ENCODE measurements around the gene NELL1.

NELL1 gene

DNA sequence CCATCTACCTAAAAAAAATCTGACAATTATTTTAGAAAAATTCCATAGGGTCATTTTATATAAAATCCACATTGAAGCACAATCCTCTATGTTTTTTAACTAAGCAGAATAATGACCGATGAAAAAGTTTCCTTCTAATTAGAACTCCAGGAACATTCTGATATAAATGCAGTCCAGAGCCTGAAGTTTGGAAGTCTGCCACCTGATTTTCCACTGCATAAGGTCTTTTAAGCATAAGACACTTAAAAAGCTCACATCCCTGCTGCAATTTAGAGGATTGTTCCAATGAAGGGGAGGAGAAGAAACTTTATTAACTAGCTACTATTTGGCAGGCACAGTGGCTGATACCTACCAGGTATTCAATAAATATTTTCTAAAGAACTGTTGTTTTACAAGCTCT lies 953.2 kb downstream of the NELL1 start:
- TF ChIP-seq ARNTL (CRISPR knock-in tag; IDR thresholded peaks at IDR 0.05; ENCODE audit: borderline replicate concordance, low read depth) = no peak
- TF ChIP-seq TSHZ2 (CRISPR knock-in tag; IDR thresholded peaks at IDR 0.05) = no peak
- TF ChIP-seq ZFP30 (CRISPR knock-in tag; IDR thresholded peaks at IDR 0.05) = no peak
- ATAC-seq = no peak

DNA sequence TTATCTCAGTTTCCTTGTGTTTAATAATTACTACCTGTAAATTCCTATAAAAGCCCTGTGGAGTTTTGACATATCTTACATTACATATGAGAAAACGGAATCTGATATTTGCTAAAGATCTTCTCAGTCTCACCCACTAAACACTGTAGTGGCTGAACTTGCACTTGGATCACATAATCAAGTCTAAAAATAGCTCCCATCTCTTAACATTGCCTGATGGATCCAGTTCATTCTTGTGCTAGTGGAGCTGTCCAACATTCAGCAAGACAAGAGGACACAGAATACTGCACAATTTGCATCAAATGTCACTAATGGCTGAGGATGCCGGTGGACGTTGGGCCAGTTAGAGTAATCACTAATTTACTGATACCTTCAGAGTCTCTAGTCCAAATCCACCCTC lies 953.6 kb downstream of the NELL1 start:
- ATAC-seq = no peak
- TF ChIP-seq ZFP30 (CRISPR knock-in tag; IDR thresholded peaks at IDR 0.05) (no peak), ISL1 (CRISPR knock-in tag; IDR thresholded peaks at IDR 0.05) (no peak), ZNF8 (CRISPR knock-in tag; IDR thresholded peaks at IDR 0.05) (no peak), PPARA (CRISPR knock-in tag; IDR thresholded peaks at IDR 0.05; ENCODE audit: borderline replicate concordance) (no peak)
- TF ChIP-seq, protein P1, sequence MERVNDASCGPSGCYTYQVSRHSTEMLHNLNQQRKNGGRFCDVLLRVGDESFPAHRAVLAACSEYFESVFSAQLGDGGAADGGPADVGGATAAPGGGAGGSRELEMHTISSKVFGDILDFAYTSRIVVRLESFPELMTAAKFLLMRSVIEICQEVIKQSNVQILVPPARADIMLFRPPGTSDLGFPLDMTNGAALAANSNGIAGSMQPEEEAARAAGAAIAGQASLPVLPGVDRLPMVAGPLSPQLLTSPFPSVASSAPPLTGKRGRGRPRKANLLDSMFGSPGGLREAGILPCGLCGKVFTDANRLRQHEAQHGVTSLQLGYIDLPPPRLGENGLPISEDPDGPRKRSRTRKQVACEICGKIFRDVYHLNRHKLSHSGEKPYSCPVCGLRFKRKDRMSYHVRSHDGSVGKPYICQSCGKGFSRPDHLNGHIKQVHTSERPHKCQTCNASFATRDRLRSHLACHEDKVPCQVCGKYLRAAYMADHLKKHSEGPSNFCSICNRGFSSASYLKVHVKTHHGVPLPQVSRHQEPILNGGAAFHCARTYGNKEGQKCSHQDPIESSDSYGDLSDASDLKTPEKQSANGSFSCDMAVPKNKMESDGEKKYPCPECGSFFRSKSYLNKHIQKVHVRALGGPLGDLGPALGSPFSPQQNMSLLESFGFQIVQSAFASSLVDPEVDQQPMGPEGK (CRISPR knock-in tag; IDR thresholded peaks at IDR 0.05; ENCODE audit: borderline replicate concordance) = no peak

Data from SK-N-SH treated with all-trans-retinoic acid at 6 μM for 48 hours (cell line).